ENCODE data around the gene LARGE1.

The LARGE1 gene

GRCh38 chr22:33521879-33522665 lies 398.2 kb downstream of the LARGE1 start:
- DNase-seq (ENCODE audit: low spot score), result no peak

GRCh38 chr22:33520904-33521780 lies 399.1 kb downstream of the LARGE1 start:
- DNase-seq (ENCODE audit: low spot score), result no peak

GRCh38 chr22:33519974-33520903 lies 400.0 kb downstream of the LARGE1 start:
- DNase-seq (ENCODE audit: low spot score), result no peak

GRCh38 chr22:33519071-33519973 lies 401.0 kb downstream of the LARGE1 start:
- peak; percentile 81 for DNase-seq (ENCODE audit: low spot score)

GRCh38 chr22:33518405-33518804 lies 401.9 kb downstream of the LARGE1 start:
- no peak for DNase-seq (ENCODE audit: low spot score)

- DNase-seq (ENCODE audit: low spot score), result no peak
Measured at GRCh38 chr22:33515795-33516194, 404.5 kb downstream of the LARGE1 start.

GRCh38 chr22:33513388-33514338 lies 406.6 kb downstream of the LARGE1 start:
- DNase-seq (ENCODE audit: low spot score), result peak; percentile 31

GRCh38 chr22:33512908-33513307 lies 407.4 kb downstream of the LARGE1 start:
- DNase-seq (ENCODE audit: low spot score), result no peak

GRCh38 chr22:33510429-33510904 lies 409.8 kb downstream of the LARGE1 start:
- no peak for DNase-seq (ENCODE audit: low spot score)

- no peak for DNase-seq (ENCODE audit: low spot score)
Measured at GRCh38 chr22:33504941-33505625, 415.2 kb downstream of the LARGE1 start.

GRCh38 chr22:33496112-33496511 lies 424.2 kb downstream of the LARGE1 start:
- DNase-seq (ENCODE audit: low spot score), result no peak

GRCh38 chr22:33493476-33494205 lies 426.6 kb downstream of the LARGE1 start:
- no peak for DNase-seq (ENCODE audit: low spot score)

- DNase-seq (ENCODE audit: low spot score), result peak; percentile 52
Measured at GRCh38 chr22:33492210-33492651, 428.0 kb downstream of the LARGE1 start.

GRCh38 chr22:33487041-33487716 lies 433.1 kb downstream of the LARGE1 start:
- DNase-seq (ENCODE audit: low spot score), result no peak

GRCh38 chr22:33481550-33481949 lies 438.7 kb downstream of the LARGE1 start:
- no peak for DNase-seq (ENCODE audit: low spot score)

GRCh38 chr22:33477120-33478111 lies 442.9 kb downstream of the LARGE1 start:
- DNase-seq (ENCODE audit: low spot score), result no peak
